HepG2 (cell line): Measurements from ENCODE around the gene RTN1. TPM values are rescaled to one million over a fixed set of nuclear protein-coding genes. Genes with fewer than 3 reads are reported as not detected.

Experiments
- ATAC-seq: fragments of 200-7000 bp; cut with Tn5 transposase; 3 replicates; pipeline ENCODE4 v1.9.1; 2020; ENCODE audit warnings: mild to moderate bottlenecking, moderate library complexity
- BruUV-seq: library from RNA; stranded (reverse); fragments of 400-500 nt; replicated peaks from 2 replicates; lab custom pipeline; 2021; lab: Mats Ljungman, UMichigan
- CTCF ChIA-PET: fragments of 300-600 bp; formaldehyde crosslinking; extraction: SDS; loops from one replicate; lab custom pipeline; 2021; ENCODE audit warnings: low total read pairs, inconsistent platforms, low intra/inter-chr PET ratio; lab: Yijun Ruan, JAX
- POLR2A ChIA-PET: fragments of 350-600 bp; sonication (Branson Sonifier 250); formaldehyde crosslinking; loops from one replicate; lab custom pipeline; 2020; ENCODE audit warnings: antibody characterized with exemption, inconsistent platforms; lab: Yijun Ruan, JAX
- DNase-seq: peaks from one replicate; pipeline ENCODE4 v3.0.0-alpha.2; 2015; ENCODE audit warnings: low spot score
- FAIRE-seq: peaks from 3 replicates; lab custom pipeline; 2011; peaks lifted over from hg19 to GRCh38; lab: Jason Lieb, UNC
- H2AFZ ChIP-seq: one replicate; pipeline ENCODE4 v1.6.1; 2011; ENCODE audit warnings: low read length, inconsistent platforms
- H3K27ac ChIP-seq: fragments of 300-600 bp; 3 replicates; pipeline ENCODE4 v1.8.0; 2011; ENCODE audit warnings: mixed run types, mild to moderate bottlenecking, mixed read lengths, low read length, inconsistent platforms; ENCODE audit not compliant: insufficient read depth; ENCODE audit errors: extremely low read length
- H3K27me3 ChIP-seq, 2 experiments: fragments of 200-600 bp in 1 of 2; 2 replicates in 1 of 2; 3 replicates in 1 of 2; pipeline versions ENCODE4 v1.6.0 to v1.8.0; 2011; ENCODE audit warnings: low read length in 2 of 2, mild to moderate bottlenecking in 2 of 2, moderate library complexity in 2 of 2, inconsistent platforms in 1 of 2; ENCODE audit not compliant: insufficient read depth in 2 of 2, control insufficient read depth in 1 of 2
- H3K36me3 ChIP-seq, 2 experiments: fragments of 200-600 bp in 1 of 2; replicated peaks in 1 of 2; 2 replicates in 1 of 2; 3 replicates in 1 of 2; pipeline versions ENCODE4 v1.5.1 to v1.8.0; 2011; ENCODE audit warnings: low read length in 2 of 2, inconsistent platforms in 1 of 2; ENCODE audit not compliant: insufficient read depth in 2 of 2, control insufficient read depth in 1 of 2
- H3K4me1 ChIP-seq: 2 replicates; pipeline ENCODE4 v1.5.1; 2012; ENCODE audit warnings: low read length, inconsistent platforms; ENCODE audit not compliant: insufficient read depth
- H3K4me2 ChIP-seq: 2 replicates; pipeline ENCODE4 v1.6.0; 2011; ENCODE audit warnings: low read depth, low read length, inconsistent platforms
- H3K4me3 ChIP-seq, 3 experiments: fragments of 200-600 bp in 1 of 3; sonication (generic), shearing (Covaris generic) in 1 of 3; replicated peaks in 1 of 3; 2 replicates each; pipeline ENCODE4 v1.5.1; 2011 to 2016; ENCODE audit warnings: low read length in 3 of 3, inconsistent platforms in 2 of 3, low read depth in 2 of 3, mild to moderate bottlenecking in 2 of 3, control low read depth in 1 of 3, mixed read lengths in 1 of 3; ENCODE audit not compliant: insufficient read depth in 1 of 3
- H3K79me2 ChIP-seq: one replicate; pipeline ENCODE4 v1.6.1; 2011; ENCODE audit warnings: low read length, inconsistent platforms; ENCODE audit not compliant: insufficient read depth
- H3K9ac ChIP-seq: 2 replicates; pipeline ENCODE4 v1.6.0; 2011; ENCODE audit warnings: mild to moderate bottlenecking, low read depth, low read length, inconsistent platforms; ENCODE audit not compliant: insufficient read depth
- H3K9me3 ChIP-seq: 2 replicates; pipeline ENCODE4 v1.5.1; 2012; ENCODE audit warnings: mild to moderate bottlenecking, low read length
- H4K20me1 ChIP-seq: 2 replicates; pipeline ENCODE4 v1.6.0; 2011; ENCODE audit warnings: inconsistent platforms, mild to moderate bottlenecking, low read length, moderate library complexity; ENCODE audit not compliant: insufficient read depth
- HMGA1 ChIP-seq: sonication (generic); formaldehyde crosslinking; conservative IDR thresholded peaks from 2 replicates; pipeline ENCODE4 v1.4.0; 2020; ENCODE audit warnings: missing genetic modification reagents
- POLR2AphosphoS2 ChIP-seq: IDR thresholded peaks from 2 replicates; pipeline ENCODE4 v1.6.1; 2011; ENCODE audit warnings: low read depth, low read length, improper control_type of control experiment
- RBM22 ChIP-seq: fragments of 200-400 bp; formaldehyde crosslinking; optimal IDR thresholded peaks from 2 replicates; pipeline ENCODE3; 2017; ENCODE audit warnings: mild to moderate bottlenecking, low read length, moderate library complexity
- SIN3A ChIP-seq: IDR thresholded peaks from 2 replicates; pipeline ENCODE4 v1.6.1; 2011; ENCODE audit warnings: low read depth, mild to moderate bottlenecking, control low read depth, low read length, borderline replicate concordance
- SSRP1 ChIP-seq: IDR thresholded peaks from 2 replicates; pipeline ENCODE4 v1.6.1; 2016; ENCODE audit warnings: control low read depth
- WGBS: methylation state at CpG from one replicate; pipeline ENCODE4 v1.1.6; 2017; ENCODE audit warnings: low lambda C conversion rate; 5-methylcytosine and 5-hydroxymethylcytosine counted together
- in situ Hi-C: cut with HindIII; loops from 2 replicates; pipeline ENCODE4 v1.10.0; 2017; ENCODE audit warnings: low pct_unique_long_range_greater_than_20kb; ENCODE audit not compliant: extremely low pct_ligation_motif_present
- intact Hi-C: fragments of 100-400 bp; cut with micrococcal nuclease; formaldehyde crosslinking; loops from one replicate; pipeline ENCODE4 v1.10.0; 2022; ENCODE audit not compliant: unreplicated experiment
- polyA plus RNA-seq, 8 experiments: library from polyadenylated mRNA; depleted of rRNA in 3 of 8; stranded (reverse) in 7 of 8; unstranded in 1 of 8; fragments of >200 nt; fragmentation: Illumina TruSeq in 4 of 8; extraction: Trizol in 4 of 8; gene quantifications; 2 replicates each; pipeline versions ENCODE4 v1.2.1 to v1.2.3, GENCODE V29; 2011 to 2016; ENCODE audit warnings: low read depth in 4 of 8, missing spikeins in 1 of 8, mixed read lengths in 1 of 8; ENCODE audit not compliant: insufficient read depth in 1 of 8
- total RNA-seq, 5 experiments: library from RNA; depleted of rRNA; stranded (reverse); fragments of >200 nt; fragmentation: Illumina TruSeq; extraction: Trizol; gene quantifications; 2 replicates each; pipeline ENCODE4 v1.2.3, GENCODE V29; 2016; ENCODE audit warnings: low read depth in 1 of 5
- TF ChIP-seq, protein P1 (sequence below): sonication (generic); formaldehyde crosslinking; IDR thresholded peaks from 2 replicates; pipeline ENCODE4 v1.5.0; 2020; ENCODE audit warnings: missing genetic modification reagents
- TF ChIP-seq, protein P2 (sequence below): sonication (generic); formaldehyde crosslinking; IDR thresholded peaks from 2 replicates; pipeline ENCODE4 v1.5.0; 2020; ENCODE audit warnings: mild to moderate bottlenecking, missing genetic modification reagents, borderline replicate concordance
- TF ChIP-seq, protein P3 (sequence below): sonication (generic); formaldehyde crosslinking; IDR thresholded peaks from 2 replicates; pipeline ENCODE4 v1.9.0; 2021; ENCODE audit warnings: missing genetic modification reagents, borderline replicate concordance
- TF ChIP-seq, protein P4 (sequence below): sonication (generic); formaldehyde crosslinking; IDR thresholded peaks from 2 replicates; pipeline ENCODE4 v1.4.0; 2020; ENCODE audit warnings: mild to moderate bottlenecking, missing genetic modification reagents

RTN1 gene
- total and polyA plus RNA-seq, 2 of the 13 experiments (the other 11 are each of a cell fraction or from before 2014, with no cell fraction given), result 0.04 to 0.18 TPM

DNA sequence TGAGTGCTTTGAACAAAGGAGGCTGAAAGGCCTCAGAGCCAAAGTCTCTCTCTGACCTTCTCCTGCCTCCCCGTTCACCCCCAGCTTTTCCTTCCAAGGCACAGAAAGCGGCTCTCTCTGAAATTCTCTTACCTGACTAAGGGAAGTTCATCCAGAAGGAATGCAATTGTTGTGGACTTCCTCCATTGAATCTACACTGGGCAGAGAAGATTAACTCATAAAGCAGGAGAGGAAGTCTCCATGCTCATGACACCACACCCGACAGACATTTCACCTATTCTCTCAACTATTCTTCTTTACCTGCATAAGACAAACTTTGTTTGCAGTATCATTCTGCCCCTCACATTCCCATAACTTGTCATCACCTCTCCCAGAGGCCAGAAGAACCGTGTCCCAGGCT lies 164.7 kb downstream of the RTN1 start:
- no TSS peak for BruUV-seq
- no peaks in the 10 kb centered on the region; a peak in 1 of 5 replicates for H3K27me3 ChIP-seq
- DNase-seq (no peak), ATAC-seq (no peak), FAIRE-seq (no peak)
- H3K79me2 ChIP-seq, result no peaks in the 10 kb centered on the region
- H3K4me2 ChIP-seq, result no peak overlapping the region
- no peaks in the 10 kb centered on the region for H4K20me1 ChIP-seq
- H3K4me1 ChIP-seq, result no peaks in the 10 kb centered on the region
- no peak overlapping the region for H3K9ac ChIP-seq
- CTCF ChIA-PET, result no interaction called here
- H3K9me3 ChIP-seq, result no peaks in the 10 kb centered on the region
- WGBS, result 2% methylated on average over 4 of the region's 4 CpGs
- H3K27ac ChIP-seq, result no peak overlapping the region
- H3K36me3 ChIP-seq, result no peaks in the 10 kb centered on the region
- H2AFZ ChIP-seq, result no peak overlapping the region
- H3K4me3 ChIP-seq, result no peak overlapping the region
- in situ Hi-C loops, result no loop called here
- POLR2A ChIA-PET, result no interaction called here
- intact Hi-C loops, result no loop called here
- TF ChIP-seq, protein P1, sequence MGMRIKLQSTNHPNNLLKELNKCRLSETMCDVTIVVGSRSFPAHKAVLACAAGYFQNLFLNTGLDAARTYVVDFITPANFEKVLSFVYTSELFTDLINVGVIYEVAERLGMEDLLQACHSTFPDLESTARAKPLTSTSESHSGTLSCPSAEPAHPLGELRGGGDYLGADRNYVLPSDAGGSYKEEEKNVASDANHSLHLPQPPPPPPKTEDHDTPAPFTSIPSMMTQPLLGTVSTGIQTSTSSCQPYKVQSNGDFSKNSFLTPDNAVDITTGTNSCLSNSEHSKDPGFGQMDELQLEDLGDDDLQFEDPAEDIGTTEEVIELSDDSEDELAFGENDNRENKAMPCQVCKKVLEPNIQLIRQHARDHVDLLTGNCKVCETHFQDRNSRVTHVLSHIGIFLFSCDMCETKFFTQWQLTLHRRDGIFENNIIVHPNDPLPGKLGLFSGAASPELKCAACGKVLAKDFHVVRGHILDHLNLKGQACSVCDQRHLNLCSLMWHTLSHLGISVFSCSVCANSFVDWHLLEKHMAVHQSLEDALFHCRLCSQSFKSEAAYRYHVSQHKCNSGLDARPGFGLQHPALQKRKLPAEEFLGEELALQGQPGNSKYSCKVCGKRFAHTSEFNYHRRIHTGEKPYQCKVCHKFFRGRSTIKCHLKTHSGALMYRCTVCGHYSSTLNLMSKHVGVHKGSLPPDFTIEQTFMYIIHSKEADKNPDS (CRISPR knock-in tag), result no peak
- TF ChIP-seq RBM22 (no peak), SSRP1 (CRISPR knock-in tag) (no peak), HMGA1 (CRISPR knock-in tag) (no peak), POLR2AphosphoS2 (no peak), SIN3A (no peak)
- TF ChIP-seq, protein P2, sequence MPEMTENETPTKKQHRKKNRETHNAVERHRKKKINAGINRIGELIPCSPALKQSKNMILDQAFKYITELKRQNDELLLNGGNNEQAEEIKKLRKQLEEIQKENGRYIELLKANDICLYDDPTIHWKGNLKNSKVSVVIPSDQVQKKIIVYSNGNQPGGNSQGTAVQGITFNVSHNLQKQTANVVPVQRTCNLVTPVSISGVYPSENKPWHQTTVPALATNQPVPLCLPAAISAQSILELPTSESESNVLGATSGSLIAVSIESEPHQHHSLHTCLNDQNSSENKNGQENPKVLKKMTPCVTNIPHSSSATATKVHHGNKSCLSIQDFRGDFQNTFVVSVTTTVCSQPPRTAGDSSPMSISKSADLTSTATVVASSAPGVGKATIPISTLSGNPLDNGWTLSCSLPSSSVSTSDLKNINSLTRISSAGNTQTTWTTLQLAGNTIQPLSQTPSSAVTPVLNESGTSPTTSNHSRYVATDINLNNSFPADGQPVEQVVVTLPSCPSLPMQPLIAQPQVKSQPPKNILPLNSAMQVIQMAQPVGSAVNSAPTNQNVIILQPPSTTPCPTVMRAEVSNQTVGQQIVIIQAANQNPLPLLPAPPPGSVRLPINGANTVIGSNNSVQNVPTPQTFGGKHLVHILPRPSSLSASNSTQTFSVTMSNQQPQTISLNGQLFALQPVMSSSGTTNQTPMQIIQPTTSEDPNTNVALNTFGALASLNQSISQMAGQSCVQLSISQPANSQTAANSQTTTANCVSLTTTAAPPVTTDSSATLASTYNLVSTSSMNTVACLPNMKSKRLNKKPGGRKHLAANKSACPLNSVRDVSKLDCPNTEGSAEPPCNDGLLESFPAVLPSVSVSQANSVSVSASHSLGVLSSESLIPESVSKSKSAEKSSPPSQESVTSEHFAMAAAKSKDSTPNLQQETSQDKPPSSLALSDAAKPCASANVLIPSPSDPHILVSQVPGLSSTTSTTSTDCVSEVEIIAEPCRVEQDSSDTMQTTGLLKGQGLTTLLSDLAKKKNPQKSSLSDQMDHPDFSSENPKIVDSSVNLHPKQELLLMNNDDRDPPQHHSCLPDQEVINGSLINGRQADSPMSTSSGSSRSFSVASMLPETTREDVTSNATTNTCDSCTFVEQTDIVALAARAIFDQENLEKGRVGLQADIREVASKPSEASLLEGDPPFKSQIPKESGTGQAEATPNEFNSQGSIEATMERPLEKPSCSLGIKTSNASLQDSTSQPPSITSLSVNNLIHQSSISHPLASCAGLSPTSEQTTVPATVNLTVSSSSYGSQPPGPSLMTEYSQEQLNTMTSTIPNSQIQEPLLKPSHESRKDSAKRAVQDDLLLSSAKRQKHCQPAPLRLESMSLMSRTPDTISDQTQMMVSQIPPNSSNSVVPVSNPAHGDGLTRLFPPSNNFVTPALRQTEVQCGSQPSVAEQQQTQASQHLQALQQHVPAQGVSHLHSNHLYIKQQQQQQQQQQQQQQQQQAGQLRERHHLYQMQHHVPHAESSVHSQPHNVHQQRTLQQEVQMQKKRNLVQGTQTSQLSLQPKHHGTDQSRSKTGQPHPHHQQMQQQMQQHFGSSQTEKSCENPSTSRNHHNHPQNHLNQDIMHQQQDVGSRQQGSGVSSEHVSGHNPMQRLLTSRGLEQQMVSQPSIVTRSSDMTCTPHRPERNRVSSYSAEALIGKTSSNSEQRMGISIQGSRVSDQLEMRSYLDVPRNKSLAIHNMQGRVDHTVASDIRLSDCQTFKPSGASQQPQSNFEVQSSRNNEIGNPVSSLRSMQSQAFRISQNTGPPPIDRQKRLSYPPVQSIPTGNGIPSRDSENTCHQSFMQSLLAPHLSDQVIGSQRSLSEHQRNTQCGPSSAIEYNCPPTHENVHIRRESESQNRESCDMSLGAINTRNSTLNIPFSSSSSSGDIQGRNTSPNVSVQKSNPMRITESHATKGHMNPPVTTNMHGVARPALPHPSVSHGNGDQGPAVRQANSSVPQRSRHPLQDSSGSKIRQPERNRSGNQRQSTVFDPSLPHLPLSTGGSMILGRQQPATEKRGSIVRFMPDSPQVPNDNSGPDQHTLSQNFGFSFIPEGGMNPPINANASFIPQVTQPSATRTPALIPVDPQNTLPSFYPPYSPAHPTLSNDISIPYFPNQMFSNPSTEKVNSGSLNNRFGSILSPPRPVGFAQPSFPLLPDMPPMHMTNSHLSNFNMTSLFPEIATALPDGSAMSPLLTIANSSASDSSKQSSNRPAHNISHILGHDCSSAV (CRISPR knock-in tag), result no peak
- TF ChIP-seq, protein P3, sequence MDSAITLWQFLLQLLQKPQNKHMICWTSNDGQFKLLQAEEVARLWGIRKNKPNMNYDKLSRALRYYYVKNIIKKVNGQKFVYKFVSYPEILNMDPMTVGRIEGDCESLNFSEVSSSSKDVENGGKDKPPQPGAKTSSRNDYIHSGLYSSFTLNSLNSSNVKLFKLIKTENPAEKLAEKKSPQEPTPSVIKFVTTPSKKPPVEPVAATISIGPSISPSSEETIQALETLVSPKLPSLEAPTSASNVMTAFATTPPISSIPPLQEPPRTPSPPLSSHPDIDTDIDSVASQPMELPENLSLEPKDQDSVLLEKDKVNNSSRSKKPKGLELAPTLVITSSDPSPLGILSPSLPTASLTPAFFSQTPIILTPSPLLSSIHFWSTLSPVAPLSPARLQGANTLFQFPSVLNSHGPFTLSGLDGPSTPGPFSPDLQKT (CRISPR knock-in tag), result no peak
- TF ChIP-seq, protein P4, sequence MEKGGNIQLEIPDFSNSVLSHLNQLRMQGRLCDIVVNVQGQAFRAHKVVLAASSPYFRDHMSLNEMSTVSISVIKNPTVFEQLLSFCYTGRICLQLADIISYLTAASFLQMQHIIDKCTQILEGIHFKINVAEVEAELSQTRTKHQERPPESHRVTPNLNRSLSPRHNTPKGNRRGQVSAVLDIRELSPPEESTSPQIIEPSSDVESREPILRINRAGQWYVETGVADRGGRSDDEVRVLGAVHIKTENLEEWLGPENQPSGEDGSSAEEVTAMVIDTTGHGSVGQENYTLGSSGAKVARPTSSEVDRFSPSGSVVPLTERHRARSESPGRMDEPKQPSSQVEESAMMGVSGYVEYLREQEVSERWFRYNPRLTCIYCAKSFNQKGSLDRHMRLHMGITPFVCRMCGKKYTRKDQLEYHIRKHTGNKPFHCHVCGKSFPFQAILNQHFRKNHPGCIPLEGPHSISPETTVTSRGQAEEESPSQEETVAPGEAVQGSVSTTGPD (CRISPR knock-in tag), result no peak
